WTC11 (cell line): ENCODE results near the gene ATP6V1D.

Source experiments
- CTCF ChIP-seq: fragments of 200-600 bp; IDR thresholded peaks from 2 replicates; pipeline ENCODE4 v1.8.0; 2022; ENCODE audit warnings: antibody characterized with exemption
- E2F4 ChIP-seq: sonication (generic); formaldehyde crosslinking; IDR thresholded peaks from 2 replicates; pipeline ENCODE4 v1.8.1; 2022; ENCODE audit warnings: low read depth, mild to moderate bottlenecking, moderate library complexity, missing genetic modification reagents, borderline replicate concordance
- ELF4 ChIP-seq: sonication (generic); formaldehyde crosslinking; IDR thresholded peaks from 2 replicates; pipeline ENCODE4 v1.8.1; 2022; ENCODE audit warnings: low read depth, mild to moderate bottlenecking, moderate library complexity, missing genetic modification reagents
- FOXP4 ChIP-seq: sonication (generic); formaldehyde crosslinking; IDR thresholded peaks from 2 replicates; pipeline ENCODE4 v1.8.0; 2022; ENCODE audit warnings: mild to moderate bottlenecking, missing genetic modification reagents
- SP1 ChIP-seq: sonication (generic); formaldehyde crosslinking; conservative IDR thresholded peaks from 2 replicates; pipeline ENCODE4 v1.8.1; 2022; ENCODE audit warnings: missing genetic modification reagents

- TF ChIP-seq E2F4 (CRISPR knock-in tag), result no peak
- no peak for TF ChIP-seq CTCF
- TF ChIP-seq SP1 (CRISPR knock-in tag), result no peak
- no peak for TF ChIP-seq ELF4 (CRISPR knock-in tag)
- no peak for TF ChIP-seq FOXP4 (CRISPR knock-in tag)
These were observed 2.2 kb downstream of the ATP6V1D start for GRCh38 chr14:67357186-67357968.
